GM12874 (cell line): ENCODE data around the gene BDKRB2.

Source experiments
- CTCF ChIP-seq: IDR thresholded peaks from 2 replicates; pipeline ENCODE4 v1.5.1; 2011; ENCODE audit warnings: low read depth, mild to moderate bottlenecking, control low read depth, low read length, moderate library complexity; ENCODE audit not compliant: insufficient read depth

BDKRB2 gene

GRCh38 chr14:96194657-96195431 lies 9.8 kb upstream of the BDKRB2 start:
- no peak for TF ChIP-seq CTCF

GRCh38 chr14:96195441-96196081 lies 9.1 kb upstream of the BDKRB2 start:
- TF ChIP-seq CTCF = no peak

- no peak for TF ChIP-seq CTCF
These were observed 7.3 kb upstream of the BDKRB2 start for GRCh38 chr14:96197163-96197852.

GRCh38 chr14:96197969-96198368 lies 6.7 kb upstream of the BDKRB2 start:
- TF ChIP-seq CTCF = no peak

- no peak for TF ChIP-seq CTCF
These were observed 6.1 kb upstream of the BDKRB2 start for GRCh38 chr14:96198430-96199130.

- no peak for TF ChIP-seq CTCF
These were observed 3.5 kb upstream of the BDKRB2 start for GRCh38 chr14:96201157-96201556.

GRCh38 chr14:96201965-96202364 lies 2.7 kb upstream of the BDKRB2 start:
- no peak for TF ChIP-seq CTCF
